PFSK-1 (cell line): Measurements from ENCODE around the gene EFR3B.

ENCODE experiments used
- FOXP2 ChIP-seq: optimal IDR thresholded peaks from 2 replicates; pipeline ENCODE3; 2011; ENCODE audit warnings: borderline replicate concordance, control low read depth, inconsistent platforms; ENCODE audit not compliant: insufficient read depth; ENCODE audit errors: extremely low read length, extremely low read depth
- POLR2AphosphoS5 ChIP-seq: IDR thresholded peaks from 2 replicates; pipeline ENCODE4 v1.6.1; 2012; ENCODE audit warnings: low read depth, mild to moderate bottlenecking, control low read depth, low read length, moderate library complexity
- REST ChIP-seq, 2 experiments: IDR thresholded peaks; 2 replicates each; pipeline versions ENCODE4 v1.6.1 to v1.8.0; 2011 to 2012; ENCODE audit warnings: low read depth in 2 of 2, low read length in 2 of 2, control low read depth in 1 of 2, inconsistent platforms in 1 of 2, mild to moderate bottlenecking in 1 of 2, moderate library complexity in 1 of 2; ENCODE audit not compliant: insufficient read depth in 1 of 2
- SIN3A ChIP-seq: IDR thresholded peaks from 2 replicates; pipeline ENCODE4 v1.6.1; 2012; ENCODE audit warnings: mild to moderate bottlenecking, low read length, moderate library complexity, borderline replicate concordance; ENCODE audit not compliant: insufficient read depth
- TAF1 ChIP-seq: IDR thresholded peaks from 2 replicates; pipeline ENCODE4 v1.6.1; 2012; ENCODE audit warnings: low read length, control low read depth, borderline replicate concordance; ENCODE audit not compliant: insufficient read depth

The EFR3B gene

GRCh38 chr2:25161055-25161781 is 119.3 kb downstream of the EFR3B start:
- TF ChIP-seq FOXP2 (no peak), TAF1 (no peak), POLR2AphosphoS5 (no peak), REST (IDR thresholded peaks at IDR 0.05; ENCODE audit: insufficient read depth in 1 of 2, low read depth in 2 of 2, low read length in 2 of 2) (no peak), SIN3A (no peak)

GRCh38 chr2:25164561-25164960 is 122.7 kb downstream of the EFR3B start:
- 0 out of 4 replicates have a peak, but pooled peaks of 1 of the 2 experiments have one; percentile 16 for TF ChIP-seq REST (IDR thresholded peaks at IDR 0.05; ENCODE audit: insufficient read depth in 1 of 2, low read depth in 2 of 2, low read length in 2 of 2)
- TF ChIP-seq TAF1, result no peak

GRCh38 chr2:25165992-25166875 is 124.4 kb downstream of the EFR3B start:
- TF ChIP-seq TAF1 (no peak), POLR2AphosphoS5 (no peak), REST (IDR thresholded peaks at IDR 0.05; ENCODE audit: insufficient read depth in 1 of 2, low read depth in 2 of 2, low read length in 2 of 2) (no peak), SIN3A (no peak), FOXP2 (no peak)

- TF ChIP-seq TAF1, result no peak
Observed at GRCh38 chr2:25168256-25169072, 126.6 kb downstream of the EFR3B start, which contains the start of gene POMC. Gene POMC (minus strand): TSS chr2:25168580. CDS start chr2:25164772, 3,808 bp downstream.

- no peak for TF ChIP-seq FOXP2
- no peak for TF ChIP-seq POLR2AphosphoS5
- TF ChIP-seq TAF1, result no peak
- no peak for TF ChIP-seq SIN3A
- TF ChIP-seq REST (IDR thresholded peaks at IDR 0.05; ENCODE audit: insufficient read depth in 1 of 2, low read depth in 2 of 2, low read length in 2 of 2), result no peak
Observed at GRCh38 chr2:25169073-25169470, 127.2 kb downstream of the EFR3B start.
